ENCODE data around the gene NR2F2. TPM values are rescaled to one million over a fixed set of nuclear protein-coding genes. Genes with fewer than 3 reads are reported as not detected.

Gene NR2F2
- polyA plus RNA-seq, 1 of the 3 experiments (the other 2 are of a cell fraction) = 3.9 TPM

DNA sequence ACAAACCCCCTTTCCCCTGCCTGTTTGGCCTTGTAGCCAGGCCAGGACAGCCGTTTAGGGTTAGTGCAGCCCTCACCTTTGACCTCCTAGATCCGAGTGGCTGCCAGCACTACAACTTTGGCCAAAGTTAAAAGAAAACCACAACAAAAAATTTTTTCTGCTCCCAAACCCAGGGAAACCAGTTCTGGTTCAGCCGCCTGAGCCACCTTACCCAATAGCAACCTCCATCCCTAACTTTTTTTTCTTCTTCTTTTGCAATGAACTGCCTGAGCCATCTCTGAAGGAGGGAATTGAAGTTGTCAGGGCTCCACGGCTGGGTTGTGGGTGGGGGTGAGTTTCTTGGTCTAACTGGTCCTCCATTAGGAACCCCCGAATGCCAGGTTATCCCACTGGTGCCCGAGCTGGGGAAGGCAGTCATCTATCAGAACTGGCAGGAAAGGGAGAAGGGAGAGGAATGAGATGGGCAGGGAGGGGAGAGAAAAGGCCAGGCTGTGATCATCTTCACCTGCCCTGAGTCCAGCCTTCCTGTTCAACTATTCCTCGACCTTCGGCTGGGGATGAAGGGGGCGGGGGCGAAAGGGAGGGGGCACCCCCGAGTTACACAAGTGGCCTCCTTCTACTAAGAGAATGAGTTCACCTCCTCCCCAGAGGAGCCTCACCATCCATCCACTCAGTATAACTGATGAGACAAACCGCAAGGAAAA is 6.2 kb upstream of the NR2F2 start:
- Histone ChIP-seq H3K27me3 (ENCODE audit: insufficient read depth) (peaks cover 78% of the 10 kb centered on the region), H3K27ac (ENCODE audit: low read depth in 2 of 2, low read length in 1 of 2) (no peak overlapping the region), H2AFZ (ENCODE audit: low read depth) (no peak overlapping the region), H3F3A (replicated peaks; ENCODE audit: insufficient read depth) (no peaks in the 10 kb centered on the region), H3K79me2 (ENCODE audit: insufficient read depth) (no peaks in the 10 kb centered on the region), H3K4me3 (ENCODE audit: low read depth in 2 of 2, low read length in 1 of 2) (no peak overlapping the region), H4K20me1 (ENCODE audit: insufficient read depth) (no peaks in the 10 kb centered on the region), H3K36me3 (replicated peaks in 1 of 2; ENCODE audit: control insufficient read depth in 1 of 2, insufficient read depth in 2 of 2, low read length in 1 of 2) (no peaks in the 10 kb centered on the region), H3K9ac (no peak overlapping the region), H3K4me1 (ENCODE audit: control insufficient read depth in 1 of 2, insufficient read depth in 2 of 2, low read depth in 1 of 2, low read length in 1 of 2) (no peaks in the 10 kb centered on the region; a peak in 1 of 4 replicates), H3K9me3 (no peaks in the 10 kb centered on the region), H3K4me2 (no peak overlapping the region), H3K9me2 (no peaks in the 10 kb centered on the region)
- TF ChIP-seq, protein P1, sequence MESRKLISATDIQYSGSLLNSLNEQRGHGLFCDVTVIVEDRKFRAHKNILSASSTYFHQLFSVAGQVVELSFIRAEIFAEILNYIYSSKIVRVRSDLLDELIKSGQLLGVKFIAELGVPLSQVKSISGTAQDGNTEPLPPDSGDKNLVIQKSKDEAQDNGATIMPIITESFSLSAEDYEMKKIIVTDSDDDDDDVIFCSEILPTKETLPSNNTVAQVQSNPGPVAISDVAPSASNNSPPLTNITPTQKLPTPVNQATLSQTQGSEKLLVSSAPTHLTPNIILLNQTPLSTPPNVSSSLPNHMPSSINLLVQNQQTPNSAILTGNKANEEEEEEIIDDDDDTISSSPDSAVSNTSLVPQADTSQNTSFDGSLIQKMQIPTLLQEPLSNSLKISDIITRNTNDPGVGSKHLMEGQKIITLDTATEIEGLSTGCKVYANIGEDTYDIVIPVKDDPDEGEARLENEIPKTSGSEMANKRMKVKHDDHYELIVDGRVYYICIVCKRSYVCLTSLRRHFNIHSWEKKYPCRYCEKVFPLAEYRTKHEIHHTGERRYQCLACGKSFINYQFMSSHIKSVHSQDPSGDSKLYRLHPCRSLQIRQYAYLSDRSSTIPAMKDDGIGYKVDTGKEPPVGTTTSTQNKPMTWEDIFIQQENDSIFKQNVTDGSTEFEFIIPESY (IDR thresholded peaks at IDR 0.05; ENCODE audit: borderline replicate concordance, low read depth) = no peak
- TF ChIP-seq TCF12 (IDR thresholded peaks at IDR 0.05) (no peak), MXI1 (IDR thresholded peaks at IDR 0.05; ENCODE audit: low read depth, low read length) (no peak), POLR2AphosphoS5 (IDR thresholded peaks at IDR 0.05; ENCODE audit: low read depth, low read length) (no peak), NRF1 (IDR thresholded peaks at IDR 0.05; ENCODE audit: low read depth, low read length) (no peak), FOSL2 (IDR thresholded peaks at IDR 0.05; ENCODE audit: borderline replicate concordance, low read depth) (no peak), EP300 (IDR thresholded peaks at IDR 0.05; ENCODE audit: borderline replicate concordance in 1 of 2, low read depth in 1 of 2, low read length in 1 of 2) (no peak), ELF1 (IDR thresholded peaks at IDR 0.05) (no peak), TAF1 (IDR thresholded peaks at IDR 0.05; ENCODE audit: borderline replicate concordance, low read depth, low read length) (no peak), GABPA (IDR thresholded peaks at IDR 0.05; ENCODE audit: low read depth) (no peak), RXRA (IDR thresholded peaks at IDR 0.05; ENCODE audit: borderline replicate concordance, low read depth) (no peak)
- TF ChIP-seq, protein P2, sequence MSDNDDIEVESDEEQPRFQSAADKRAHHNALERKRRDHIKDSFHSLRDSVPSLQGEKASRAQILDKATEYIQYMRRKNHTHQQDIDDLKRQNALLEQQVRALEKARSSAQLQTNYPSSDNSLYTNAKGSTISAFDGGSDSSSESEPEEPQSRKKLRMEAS (IDR thresholded peaks at IDR 0.05; ENCODE audit: low read depth) = no peak
- TF ChIP-seq, protein P3, sequence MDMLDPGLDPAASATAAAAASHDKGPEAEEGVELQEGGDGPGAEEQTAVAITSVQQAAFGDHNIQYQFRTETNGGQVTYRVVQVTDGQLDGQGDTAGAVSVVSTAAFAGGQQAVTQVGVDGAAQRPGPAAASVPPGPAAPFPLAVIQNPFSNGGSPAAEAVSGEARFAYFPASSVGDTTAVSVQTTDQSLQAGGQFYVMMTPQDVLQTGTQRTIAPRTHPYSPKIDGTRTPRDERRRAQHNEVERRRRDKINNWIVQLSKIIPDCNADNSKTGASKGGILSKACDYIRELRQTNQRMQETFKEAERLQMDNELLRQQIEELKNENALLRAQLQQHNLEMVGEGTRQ (IDR thresholded peaks at IDR 0.05; ENCODE audit: borderline replicate concordance, low read depth, low read length) = no peak
- TF ChIP-seq, protein P4, sequence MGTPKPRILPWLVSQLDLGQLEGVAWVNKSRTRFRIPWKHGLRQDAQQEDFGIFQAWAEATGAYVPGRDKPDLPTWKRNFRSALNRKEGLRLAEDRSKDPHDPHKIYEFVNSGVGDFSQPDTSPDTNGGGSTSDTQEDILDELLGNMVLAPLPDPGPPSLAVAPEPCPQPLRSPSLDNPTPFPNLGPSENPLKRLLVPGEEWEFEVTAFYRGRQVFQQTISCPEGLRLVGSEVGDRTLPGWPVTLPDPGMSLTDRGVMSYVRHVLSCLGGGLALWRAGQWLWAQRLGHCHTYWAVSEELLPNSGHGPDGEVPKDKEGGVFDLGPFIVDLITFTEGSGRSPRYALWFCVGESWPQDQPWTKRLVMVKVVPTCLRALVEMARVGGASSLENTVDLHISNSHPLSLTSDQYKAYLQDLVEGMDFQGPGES (IDR thresholded peaks at IDR 0.05; ENCODE audit: low read depth, low read length) = no peak
- TF ChIP-seq, protein P5, sequence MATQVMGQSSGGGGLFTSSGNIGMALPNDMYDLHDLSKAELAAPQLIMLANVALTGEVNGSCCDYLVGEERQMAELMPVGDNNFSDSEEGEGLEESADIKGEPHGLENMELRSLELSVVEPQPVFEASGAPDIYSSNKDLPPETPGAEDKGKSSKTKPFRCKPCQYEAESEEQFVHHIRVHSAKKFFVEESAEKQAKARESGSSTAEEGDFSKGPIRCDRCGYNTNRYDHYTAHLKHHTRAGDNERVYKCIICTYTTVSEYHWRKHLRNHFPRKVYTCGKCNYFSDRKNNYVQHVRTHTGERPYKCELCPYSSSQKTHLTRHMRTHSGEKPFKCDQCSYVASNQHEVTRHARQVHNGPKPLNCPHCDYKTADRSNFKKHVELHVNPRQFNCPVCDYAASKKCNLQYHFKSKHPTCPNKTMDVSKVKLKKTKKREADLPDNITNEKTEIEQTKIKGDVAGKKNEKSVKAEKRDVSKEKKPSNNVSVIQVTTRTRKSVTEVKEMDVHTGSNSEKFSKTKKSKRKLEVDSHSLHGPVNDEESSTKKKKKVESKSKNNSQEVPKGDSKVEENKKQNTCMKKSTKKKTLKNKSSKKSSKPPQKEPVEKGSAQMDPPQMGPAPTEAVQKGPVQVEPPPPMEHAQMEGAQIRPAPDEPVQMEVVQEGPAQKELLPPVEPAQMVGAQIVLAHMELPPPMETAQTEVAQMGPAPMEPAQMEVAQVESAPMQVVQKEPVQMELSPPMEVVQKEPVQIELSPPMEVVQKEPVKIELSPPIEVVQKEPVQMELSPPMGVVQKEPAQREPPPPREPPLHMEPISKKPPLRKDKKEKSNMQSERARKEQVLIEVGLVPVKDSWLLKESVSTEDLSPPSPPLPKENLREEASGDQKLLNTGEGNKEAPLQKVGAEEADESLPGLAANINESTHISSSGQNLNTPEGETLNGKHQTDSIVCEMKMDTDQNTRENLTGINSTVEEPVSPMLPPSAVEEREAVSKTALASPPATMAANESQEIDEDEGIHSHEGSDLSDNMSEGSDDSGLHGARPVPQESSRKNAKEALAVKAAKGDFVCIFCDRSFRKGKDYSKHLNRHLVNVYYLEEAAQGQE (IDR thresholded peaks at IDR 0.05; ENCODE audit: low read depth, low read length) = no peak
- ChIA-PET CTCF (no interaction called here), POLR2A (no interaction called here)
- WGBS (ENCODE audit: low lambda C conversion rate) = 8% methylated on average over 12 of the region's 12 CpGs
- DNase-seq = no peak
